ENCODE data around the gene MLST8.

DNA sequence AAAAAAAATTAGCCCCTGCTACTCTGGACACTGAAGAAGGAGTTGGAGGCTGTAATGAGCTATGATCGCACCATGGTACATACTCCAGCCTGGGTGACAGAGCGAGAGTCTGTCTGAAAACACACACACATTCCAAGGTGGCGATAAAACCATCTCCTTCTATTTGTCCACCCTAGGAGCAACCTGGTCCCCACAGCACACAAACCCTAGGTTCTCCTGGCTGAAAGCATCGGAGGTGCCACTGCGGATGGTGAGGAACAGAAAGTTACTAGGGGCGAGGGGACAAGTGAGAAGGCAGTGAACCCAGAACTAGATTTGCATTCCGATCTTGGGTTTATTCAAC is 47.5 kb downstream of the MLST8 start:
- no peak for TF ChIP-seq POLR2A (IDR thresholded peaks at IDR 0.05)
- no peak for TF ChIP-seq CTCF (IDR thresholded peaks at IDR 0.05)

All from ovary (tissue), 3 donors.